Activated CD8-positive, alpha-beta T cell treated with anti-CD3 and anti-CD28 coated beads for 36 hours (primary cell): ENCODE data around the gene CNOT4. TPM values are rescaled to one million over a fixed set of nuclear protein-coding genes. Genes with fewer than 3 reads are reported as not detected.

Experiments used
- ATAC-seq: fragments of 200-7000 bp; cut with Tn5 transposase; one replicate; pipeline ENCODE4 v1.10.0; 2021; ENCODE audit warnings: mild to moderate bottlenecking, moderate library complexity
- CTCF ChIA-PET: fragments of 350-600 bp; sonication (Branson Sonifier 250); formaldehyde crosslinking; loops from one replicate; lab custom pipeline; 2021; ENCODE audit warnings: antibody characterized with exemption; lab: Charles Lee
- POLR2A ChIA-PET: fragments of 350-600 bp; sonication (Branson Sonifier 250); formaldehyde crosslinking; loops from one replicate; lab custom pipeline; 2021; ENCODE audit warnings: antibody characterized with exemption; lab: Charles Lee
- DNase-seq: peaks from one replicate; pipeline ENCODE4 v3.0.0-alpha.2; 2020
- H3K27ac Mint-ChIP-seq: one replicate; pipeline ENCODE4 v1.8.0; 2021; ENCODE audit warnings: mild to moderate bottlenecking, mixed read lengths
- H3K27me3 Mint-ChIP-seq: one replicate; pipeline ENCODE4 v1.8.0; 2021; ENCODE audit warnings: mixed read lengths
- H3K36me3 Mint-ChIP-seq: one replicate; pipeline ENCODE4 v1.8.0; 2021; ENCODE audit warnings: low read depth, mixed read lengths
- H3K4me1 Mint-ChIP-seq: one replicate; pipeline ENCODE4 v1.8.0; 2021; ENCODE audit warnings: low read depth, mixed read lengths
- H3K4me3 Mint-ChIP-seq: one replicate; pipeline ENCODE4 v1.8.0; 2021; ENCODE audit warnings: mild to moderate bottlenecking, moderate library complexity, mixed read lengths
- H3K9me3 Mint-ChIP-seq: one replicate; pipeline ENCODE4 v1.8.0; 2021; ENCODE audit warnings: mixed read lengths
- intact Hi-C: fragments of 100-400 bp; cut with micrococcal nuclease; formaldehyde crosslinking; loops from one replicate; pipeline ENCODE4 v1.10.0; 2022
- total RNA-seq, 2 experiments: library from RNA; stranded (reverse); gene quantifications; one replicate each; pipeline ENCODE4 v1.2.3, GENCODE V29; 2021
- TF ChIP-seq, protein P1 (sequence below): fragments of 200-600 bp; IDR thresholded peaks from one replicate; pipeline ENCODE4 v1.8.0; 2022; ENCODE audit warnings: antibody characterized with exemption, mild to moderate bottlenecking

The CNOT4 gene
- total RNA-seq, 2 experiments from 2014 or later: 22.0 to 23.6 TPM

DNA sequence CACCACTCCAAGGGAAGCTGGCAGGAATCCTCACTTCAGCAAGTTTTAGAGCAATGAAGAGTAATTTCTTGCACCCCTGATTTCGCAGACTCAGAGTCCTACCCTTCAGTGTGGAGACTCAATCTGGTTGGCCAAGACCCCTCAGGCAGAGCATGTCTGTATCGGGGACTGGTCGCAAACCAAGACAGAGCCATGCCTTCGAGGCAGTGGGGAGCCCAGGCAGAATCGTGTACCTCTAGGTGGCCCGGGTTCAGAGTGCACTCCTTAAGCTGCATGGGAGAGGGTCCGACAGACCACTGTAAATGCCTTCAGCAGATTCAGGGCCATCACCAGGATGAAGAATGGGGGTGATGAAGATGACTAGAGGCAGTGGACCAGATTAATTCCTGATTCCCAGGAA is 181.4 kb downstream of the CNOT4 start:
- Mint-ChIP-seq H3K27me3 (no peaks in the 10 kb centered on the region), H3K4me3 (no peak overlapping the region), H3K9me3 (peaks cover 12% of the 10 kb centered on the region), H3K36me3 (peaks cover 1% of the 10 kb centered on the region), H3K27ac (no peak overlapping the region), H3K4me1 (peaks cover 3% of the 10 kb centered on the region)
- no peak for ATAC-seq
- TF ChIP-seq, protein P1, sequence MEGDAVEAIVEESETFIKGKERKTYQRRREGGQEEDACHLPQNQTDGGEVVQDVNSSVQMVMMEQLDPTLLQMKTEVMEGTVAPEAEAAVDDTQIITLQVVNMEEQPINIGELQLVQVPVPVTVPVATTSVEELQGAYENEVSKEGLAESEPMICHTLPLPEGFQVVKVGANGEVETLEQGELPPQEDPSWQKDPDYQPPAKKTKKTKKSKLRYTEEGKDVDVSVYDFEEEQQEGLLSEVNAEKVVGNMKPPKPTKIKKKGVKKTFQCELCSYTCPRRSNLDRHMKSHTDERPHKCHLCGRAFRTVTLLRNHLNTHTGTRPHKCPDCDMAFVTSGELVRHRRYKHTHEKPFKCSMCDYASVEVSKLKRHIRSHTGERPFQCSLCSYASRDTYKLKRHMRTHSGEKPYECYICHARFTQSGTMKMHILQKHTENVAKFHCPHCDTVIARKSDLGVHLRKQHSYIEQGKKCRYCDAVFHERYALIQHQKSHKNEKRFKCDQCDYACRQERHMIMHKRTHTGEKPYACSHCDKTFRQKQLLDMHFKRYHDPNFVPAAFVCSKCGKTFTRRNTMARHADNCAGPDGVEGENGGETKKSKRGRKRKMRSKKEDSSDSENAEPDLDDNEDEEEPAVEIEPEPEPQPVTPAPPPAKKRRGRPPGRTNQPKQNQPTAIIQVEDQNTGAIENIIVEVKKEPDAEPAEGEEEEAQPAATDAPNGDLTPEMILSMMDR: no peak
- ChIA-PET POLR2A (no interaction called here), CTCF (no interaction called here)
- no peak for DNase-seq
- intact Hi-C loops: no loop called here

DNA sequence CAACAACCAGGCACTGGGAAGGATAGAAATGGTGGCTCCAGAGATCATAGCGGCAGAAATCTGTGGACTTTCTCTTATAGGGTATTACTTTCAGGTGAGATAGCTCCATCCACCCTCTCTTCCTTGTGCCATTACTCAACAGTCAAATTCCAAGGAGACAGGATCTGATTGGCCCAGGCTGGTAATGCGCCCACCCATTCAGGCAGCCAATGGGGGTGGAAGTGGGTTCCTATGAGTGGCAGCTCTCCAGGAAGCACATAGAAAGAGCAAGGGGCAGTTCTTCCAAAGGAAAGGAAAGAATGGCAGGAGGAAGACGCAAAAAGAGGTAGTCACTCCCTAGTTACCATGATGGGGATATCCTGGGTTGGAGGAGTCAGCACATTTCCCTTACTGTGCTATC is 181.8 kb downstream of the CNOT4 start:
- Mint-ChIP-seq H3K27me3 (no peaks in the 10 kb centered on the region), H3K36me3 (no peaks in the 10 kb centered on the region), H3K9me3 (peaks cover 12% of the 10 kb centered on the region), H3K27ac (no peak overlapping the region), H3K4me3 (no peak overlapping the region), H3K4me1 (no peaks in the 10 kb centered on the region)
- ATAC-seq: no peak
- intact Hi-C loops: no loop called here
- TF ChIP-seq, protein P1: no peak
- DNase-seq: no peak
- ChIA-PET CTCF (no interaction called here), POLR2A (no interaction called here)

DNA sequence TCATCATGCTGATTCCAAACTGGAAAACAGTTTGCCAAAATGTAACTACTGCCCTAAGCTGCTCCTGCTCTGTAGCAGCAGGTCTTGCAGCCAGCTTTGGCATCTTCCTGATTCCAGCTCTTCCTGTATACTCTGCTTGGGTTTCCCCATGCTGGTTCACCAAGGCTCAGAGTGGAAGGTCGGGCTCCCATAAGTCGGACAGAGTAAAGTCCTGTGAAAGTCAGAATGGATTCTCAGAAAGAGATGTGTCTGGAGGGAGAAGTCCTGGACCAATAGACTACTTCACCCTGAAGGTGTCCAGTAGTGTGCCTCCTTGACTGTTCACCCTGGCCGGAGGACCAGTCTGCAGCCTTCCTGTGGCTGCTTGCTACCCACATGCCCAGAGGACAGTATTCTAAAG is 182.4 kb downstream of the CNOT4 start:
- ChIA-PET POLR2A (no interaction called here), CTCF (interaction anchor here (0.7 to 1.3 kb wide), 2 partner anchors 8 to 53 kb away, joined by 4 read pairs; no protein-coding TSS in a partner anchor)
- Mint-ChIP-seq H3K9me3 (peaks cover 12% of the 10 kb centered on the region), H3K4me3 (no peak overlapping the region), H3K36me3 (no peaks in the 10 kb centered on the region), H3K27me3 (no peaks in the 10 kb centered on the region), H3K4me1 (no peaks in the 10 kb centered on the region), H3K27ac (no peak overlapping the region)
- DNase-seq (no peak), ATAC-seq (no peak)
- TF ChIP-seq, protein P1: no peak
- intact Hi-C loops: no loop called here

DNA sequence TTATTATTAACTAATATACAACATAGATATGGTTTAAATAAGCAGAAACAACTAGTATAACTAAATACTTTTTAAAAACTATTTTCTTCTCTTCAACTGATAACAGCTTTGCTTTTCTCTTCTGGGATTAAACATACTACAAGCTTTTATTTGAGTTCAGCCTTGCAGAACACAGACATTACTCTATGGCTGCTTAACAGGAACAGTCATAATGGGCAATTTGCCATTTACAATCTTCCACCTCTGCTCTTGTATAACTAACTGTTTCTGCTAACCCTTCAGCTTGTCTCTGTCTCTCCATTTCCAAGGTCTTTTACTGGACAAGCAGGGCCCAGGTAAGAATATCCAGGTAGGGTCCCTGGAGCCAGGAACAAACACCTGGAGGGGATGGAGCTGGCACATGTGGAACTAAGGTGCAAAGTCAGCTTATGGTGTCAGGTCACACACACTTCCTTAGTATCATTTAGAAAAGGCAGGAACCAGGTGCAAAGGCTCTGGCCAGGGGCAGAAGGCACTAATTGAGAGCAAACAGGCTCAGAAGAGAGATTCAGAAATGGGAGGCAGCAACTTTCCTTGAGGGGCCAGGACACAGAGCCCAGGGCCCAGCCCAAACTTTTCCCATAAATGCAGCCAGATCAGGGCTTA is 183.1 kb downstream of the CNOT4 start:
- DNase-seq: no peak
- ATAC-seq: no peak
- POLR2A ChIA-PET: no interaction called here
- CTCF ChIA-PET: interaction anchor here (0.7 to 1.3 kb wide), 2 partner anchors 9 to 53 kb away, joined by 4 read pairs; no protein-coding TSS in a partner anchor
- intact Hi-C loops: no loop called here
- H3K4me3 Mint-ChIP-seq: no peak overlapping the region
- no peaks in the 10 kb centered on the region for H3K36me3 Mint-ChIP-seq
- TF ChIP-seq, protein P1: no peak
- H3K9me3 Mint-ChIP-seq: peaks cover 12% of the 10 kb centered on the region
- no peaks in the 10 kb centered on the region for H3K27me3 Mint-ChIP-seq
- H3K27ac Mint-ChIP-seq: no peak overlapping the region
- H3K4me1 Mint-ChIP-seq: no peaks in the 10 kb centered on the region

DNA sequence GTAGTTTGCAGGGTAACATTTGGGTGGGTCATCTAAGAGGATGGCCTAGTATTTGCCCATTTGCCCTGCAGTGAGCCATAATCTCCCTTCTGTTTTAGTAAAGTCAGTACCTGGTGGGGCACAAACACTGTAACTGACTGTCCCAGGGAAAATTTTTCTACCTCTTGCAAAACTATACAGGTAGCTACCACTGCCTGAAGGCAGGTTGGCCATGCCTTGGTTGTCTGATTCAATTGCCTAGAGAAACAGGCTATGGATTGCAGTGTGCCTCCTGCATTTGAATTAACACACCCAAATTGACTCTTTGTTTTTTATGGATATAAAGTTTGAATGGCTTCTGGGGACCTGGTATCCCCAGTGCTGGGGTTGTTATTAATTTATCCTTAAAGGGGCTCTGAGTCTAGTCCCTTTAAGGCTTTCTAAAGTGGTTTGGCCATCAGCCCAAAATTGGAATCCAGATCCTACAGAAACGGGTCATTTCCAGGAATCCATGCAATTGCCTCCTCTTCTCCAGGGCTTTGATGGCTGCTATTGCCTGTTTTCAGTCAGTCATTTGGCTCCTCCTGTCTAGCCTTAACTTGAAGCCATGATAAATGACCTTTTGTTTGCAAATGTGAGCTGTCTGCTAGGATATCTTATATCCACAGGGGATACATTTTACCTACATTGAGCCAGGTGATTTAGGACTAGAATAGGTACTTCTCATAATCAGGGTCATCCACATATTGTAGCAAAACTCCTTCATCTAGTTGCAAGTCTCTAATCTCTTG is 187.1 kb downstream of the CNOT4 start:
- POLR2A ChIA-PET: no interaction called here
- CTCF ChIA-PET: interaction anchor here (1.0 to 1.9 kb wide), 3 partner anchors 13 to 48 kb away, joined by 3 to 6 read pairs (median 4); no protein-coding TSS in a partner anchor
- no peak for DNase-seq
- no peaks in the 10 kb centered on the region for H3K27me3 Mint-ChIP-seq
- H3K36me3 Mint-ChIP-seq: no peaks in the 10 kb centered on the region
- intact Hi-C loops: loop anchor here (2.0 kb wide), 1 partner anchor 34 kb away; no protein-coding TSS in a partner anchor
- TF ChIP-seq, protein P1: no peak
- peaks cover 10% of the 10 kb centered on the region for H3K9me3 Mint-ChIP-seq
- no peak overlapping the region for H3K27ac Mint-ChIP-seq
- H3K4me1 Mint-ChIP-seq: no peaks in the 10 kb centered on the region
- no peak overlapping the region for H3K4me3 Mint-ChIP-seq
- ATAC-seq: no peak
